GM21723 (cell line): ENCODE results near the gene NRAP.
"Not testable (repeated sequence)": the region's sequence is repeated elsewhere in the genome, so short reads cannot be mapped to it uniquely, and the experiment has no call there.

Source experiments
- ATAC-seq: cut with Tn5 transposase; IDR thresholded peaks from one replicate; pipeline ENCODE4 v1.9.1; 2021; ENCODE audit warnings: mild to moderate bottlenecking, moderate library complexity; ENCODE audit not compliant: unreplicated experiment

Gene NRAP

GRCh38 chr10:113686028-113686427, 22.2 kb upstream of the NRAP start:
- ATAC-seq: no peak

- no peak for ATAC-seq
These were observed 19.5 kb upstream of the NRAP start for GRCh38 chr10:113683300-113683699.

- ATAC-seq: peak; percentile 61
These were observed 18.0 kb upstream of the NRAP start for GRCh38 chr10:113681533-113682470.

GRCh38 chr10:113680190-113681111, 16.6 kb upstream of the NRAP start:
- peak; percentile 21 for ATAC-seq

GRCh38 chr10:113679463-113680189, 15.8 kb upstream of the NRAP start, which contains the start of gene CASP7:
Gene CASP7, plus strand, starts transcription at chr10:113679912. Its CDS starts 17,582 bp downstream, at chr10:113697494.
- peak; percentile 67 for ATAC-seq

GRCh38 chr10:113666682-113667252, 2.9 kb upstream of the NRAP start:
- peak; percentile 88 for ATAC-seq

GRCh38 chr10:113665806-113666354, 2.0 kb upstream of the NRAP start:
- ATAC-seq: no peak

- ATAC-seq: no peak
These were observed 1.5 kb upstream of the NRAP start for GRCh38 chr10:113665352-113665751.

- ATAC-seq: no peak
These were observed 699 bp downstream of the NRAP start for GRCh38 chr10:113663142-113663541.

- no peak for ATAC-seq
These were observed 2.5 kb downstream of the NRAP start for GRCh38 chr10:113661332-113661731.

- ATAC-seq: no peak
These were observed 6.3 kb downstream of the NRAP start for GRCh38 chr10:113657544-113657943.

- ATAC-seq: no peak
These were observed 6.9 kb downstream of the NRAP start for GRCh38 chr10:113656896-113657295.

- ATAC-seq: not testable (repeated sequence)
These were observed 11.4 kb downstream of the NRAP start for GRCh38 chr10:113652456-113652855.

GRCh38 chr10:113651898-113652297, 11.9 kb downstream of the NRAP start:
- no peak for ATAC-seq

- ATAC-seq: no peak
These were observed 12.8 kb downstream of the NRAP start for GRCh38 chr10:113651021-113651420.

- no peak for ATAC-seq
These were observed 13.7 kb downstream of the NRAP start for GRCh38 chr10:113650172-113650571.

- no peak for ATAC-seq
These were observed 15.4 kb downstream of the NRAP start for GRCh38 chr10:113648478-113648877.

- ATAC-seq: no peak
These were observed 16.0 kb downstream of the NRAP start for GRCh38 chr10:113647812-113648211.

- no peak for ATAC-seq
These were observed 17.3 kb downstream of the NRAP start for GRCh38 chr10:113646336-113647201.
